Muscle layer of duodenum (tissue), 2 donors: ENCODE results near the gene DCUN1D2.

ENCODE experiments used
- H3K27ac ChIP-seq: one replicate; pipeline ENCODE4 v1.7.0; 2013; ENCODE audit warnings: mild to moderate bottlenecking, low read length
- H3K27me3 ChIP-seq: one replicate; pipeline ENCODE4 v1.7.0; 2013; ENCODE audit warnings: low read depth, mild to moderate bottlenecking, control low read depth, low read length
- H3K36me3 ChIP-seq, 2 donors: one replicate each; pipeline ENCODE4 v1.7.0; 2013; ENCODE audit warnings: low read length in 2 of 2, control low read depth in 1 of 2, mild to moderate bottlenecking in 1 of 2; ENCODE audit not compliant: insufficient read depth in 2 of 2, control insufficient read depth in 1 of 2
- H3K4me1 ChIP-seq, 2 donors: one replicate each; pipeline ENCODE4 v1.7.0; 2013; ENCODE audit warnings: low read length in 2 of 2, mild to moderate bottlenecking in 2 of 2, control low read depth in 1 of 2, moderate library complexity in 1 of 2; ENCODE audit not compliant: insufficient read depth in 2 of 2, control insufficient read depth in 1 of 2
- H3K4me3 ChIP-seq, 2 donors: one replicate each; pipeline ENCODE4 v1.7.0; 2013; ENCODE audit warnings: low read length in 2 of 2, low read depth in 1 of 2, mild to moderate bottlenecking in 1 of 2
- H3K9me3 ChIP-seq, 2 donors: one replicate each; pipeline ENCODE4 v1.7.0; 2013; ENCODE audit warnings: low read length in 2 of 2, control low read depth in 1 of 2, mild to moderate bottlenecking in 1 of 2; ENCODE audit not compliant: control insufficient read depth in 1 of 2
- donor health status: healthy.

Gene DCUN1D2

GRCh38 chr13:113428871-113429607 is 61.5 kb downstream of the DCUN1D2 start:
- no peak overlapping the region for H3K27ac ChIP-seq

GRCh38 chr13:113428469-113428865 is 62.0 kb downstream of the DCUN1D2 start:
- Histone ChIP-seq H3K9me3 (no peaks in the 10 kb centered on the region), H3K4me1 (no peaks in the 10 kb centered on the region), H3K36me3 (no peaks in the 10 kb centered on the region), H3K27ac (no peak overlapping the region), H3K27me3 (no peaks in the 10 kb centered on the region), H3K4me3 (no peak overlapping the region)

More at GRCh38 chr13:113428871-113429607, 61.5 kb downstream of the DCUN1D2 start:
- H3K4me1 ChIP-seq, result no peaks in the 10 kb centered on the region
- no peaks in the 10 kb centered on the region for H3K36me3 ChIP-seq
- H3K4me3 ChIP-seq, result no peak overlapping the region
- no peaks in the 10 kb centered on the region for H3K27me3 ChIP-seq
- no peaks in the 10 kb centered on the region for H3K9me3 ChIP-seq

GRCh38 chr13:113427562-113428468 is 62.7 kb downstream of the DCUN1D2 start:
- H3K36me3 ChIP-seq, result no peaks in the 10 kb centered on the region

GRCh38 chr13:113426591-113426986 is 63.9 kb downstream of the DCUN1D2 start:
- Histone ChIP-seq H3K27ac (no peak overlapping the region), H3K4me3 (no peak overlapping the region), H3K36me3 (no peaks in the 10 kb centered on the region), H3K4me1 (peaks cover 0 to 3% of the 10 kb centered on the region in 2 donors), H3K9me3 (no peaks in the 10 kb centered on the region), H3K27me3 (no peaks in the 10 kb centered on the region)

More at GRCh38 chr13:113427562-113428468, 62.7 kb downstream of the DCUN1D2 start:
- no peaks in the 10 kb centered on the region for H3K27me3 ChIP-seq
- H3K4me1 ChIP-seq, result no peaks in the 10 kb centered on the region
- H3K27ac ChIP-seq, result no peak overlapping the region
- H3K9me3 ChIP-seq, result no peaks in the 10 kb centered on the region
- no peak overlapping the region for H3K4me3 ChIP-seq

- Histone ChIP-seq H3K4me1 (peaks cover 0 to 6% of the 10 kb centered on the region in 2 donors), H3K9me3 (no peaks in the 10 kb centered on the region), H3K27ac (no peak overlapping the region), H3K36me3 (no peaks in the 10 kb centered on the region), H3K27me3 (no peaks in the 10 kb centered on the region), H3K4me3 (no peak overlapping the region)
Observed at GRCh38 chr13:113425941-113426590, 64.4 kb downstream of the DCUN1D2 start.

- Histone ChIP-seq H3K36me3 (no peaks in the 10 kb centered on the region), H3K4me3 (no peak overlapping the region), H3K9me3 (no peaks in the 10 kb centered on the region), H3K4me1 (peaks cover 0 to 6% of the 10 kb centered on the region in 2 donors), H3K27ac (no peak overlapping the region), H3K27me3 (no peaks in the 10 kb centered on the region)
Observed at GRCh38 chr13:113423520-113424163, 66.9 kb downstream of the DCUN1D2 start.

- H3K27ac ChIP-seq, result no peak overlapping the region
- H3K4me3 ChIP-seq, result no peak overlapping the region
- no peaks in the 10 kb centered on the region for H3K9me3 ChIP-seq
- H3K4me1 ChIP-seq, result peaks cover 0 to 6% of the 10 kb centered on the region in 2 donors
- H3K36me3 ChIP-seq, result no peaks in the 10 kb centered on the region
- H3K27me3 ChIP-seq, result no peaks in the 10 kb centered on the region
Observed at GRCh38 chr13:113422807-113423519, 67.5 kb downstream of the DCUN1D2 start.

GRCh38 chr13:113421673-113422270 is 68.7 kb downstream of the DCUN1D2 start:
- H3K4me1 ChIP-seq, result peaks cover 0 to 6% of the 10 kb centered on the region in 2 donors
- H3K27ac ChIP-seq, result no peak overlapping the region

GRCh38 chr13:113420833-113421600 is 69.5 kb downstream of the DCUN1D2 start:
- H3K27ac ChIP-seq, result no peak overlapping the region
- H3K36me3 ChIP-seq, result no peaks in the 10 kb centered on the region
- H3K27me3 ChIP-seq, result no peaks in the 10 kb centered on the region
- H3K4me1 ChIP-seq, result peaks cover 0 to 6% of the 10 kb centered on the region in 2 donors
- no peaks in the 10 kb centered on the region for H3K9me3 ChIP-seq
- no peak overlapping the region for H3K4me3 ChIP-seq

More at GRCh38 chr13:113421673-113422270, 68.7 kb downstream of the DCUN1D2 start:
- no peaks in the 10 kb centered on the region for H3K36me3 ChIP-seq
- H3K4me3 ChIP-seq, result no peak overlapping the region
- H3K27me3 ChIP-seq, result no peaks in the 10 kb centered on the region
- no peaks in the 10 kb centered on the region for H3K9me3 ChIP-seq
